NCI-H69 (cell line): ENCODE measurements around the gene C1orf185.
"Not testable (repeated sequence)": the region's sequence is repeated elsewhere in the genome, so short reads cannot be mapped to it uniquely, and the experiment has no call there.

ENCODE experiments used
- DNase-seq: peaks from one replicate; lab custom pipeline; 2025; lab: John Stamatoyannopoulos, UW

C1orf185 gene

DNA sequence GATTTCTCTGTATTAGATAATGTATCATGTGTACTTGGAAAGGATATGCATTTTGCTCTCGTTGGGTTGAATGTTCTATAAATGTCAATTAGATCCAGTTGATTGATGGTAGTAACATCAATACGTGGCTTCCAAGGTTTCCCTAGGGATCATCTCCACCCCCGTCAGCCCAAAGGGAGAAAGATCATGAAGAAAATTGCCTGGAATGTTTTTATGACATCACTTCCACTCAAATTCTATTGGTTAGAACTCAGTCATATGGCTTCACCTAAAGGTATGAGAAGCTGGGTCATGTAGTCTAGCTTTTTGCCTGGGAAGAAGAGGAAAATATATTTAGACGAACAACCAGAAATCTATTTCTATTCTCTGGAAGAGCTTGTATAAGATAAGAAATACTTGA, at the start of gene C1orf185:
Gene C1orf185, plus strand, starts transcription at position 253 of the 400 bp plus-strand sequence. Its CDS starts 6 bp downstream, at position 259.
- peak; percentile 10 for DNase-seq

DNA sequence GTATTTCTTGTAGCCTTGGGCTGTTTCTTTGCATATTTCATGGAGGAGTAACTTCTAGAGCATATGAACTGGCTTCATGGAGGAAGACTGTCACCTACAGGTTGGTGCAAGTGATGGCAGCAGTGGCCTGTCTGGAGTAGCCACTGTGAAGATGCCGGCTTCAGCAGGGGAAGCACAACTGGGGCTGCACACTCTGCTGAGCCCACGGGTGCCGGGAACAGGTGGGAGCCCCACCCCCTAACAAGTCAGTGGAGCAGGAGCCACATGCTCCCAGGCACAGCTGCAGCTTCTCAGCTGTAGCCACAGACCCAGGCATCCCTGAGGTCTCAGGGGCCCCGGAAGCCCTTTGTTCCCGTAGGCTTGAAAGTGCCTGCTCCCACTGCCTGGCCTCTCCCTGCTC, 43.2 kb upstream of the C1orf185 start:
- DNase-seq: peak; percentile 15

GRCh38 chr1:51061231-51061918, 40.7 kb upstream of the C1orf185 start:
- no peak for DNase-seq

- DNase-seq: no peak
These were observed 38.9 kb upstream of the C1orf185 start for GRCh38 chr1:51063121-51063520.

DNA sequence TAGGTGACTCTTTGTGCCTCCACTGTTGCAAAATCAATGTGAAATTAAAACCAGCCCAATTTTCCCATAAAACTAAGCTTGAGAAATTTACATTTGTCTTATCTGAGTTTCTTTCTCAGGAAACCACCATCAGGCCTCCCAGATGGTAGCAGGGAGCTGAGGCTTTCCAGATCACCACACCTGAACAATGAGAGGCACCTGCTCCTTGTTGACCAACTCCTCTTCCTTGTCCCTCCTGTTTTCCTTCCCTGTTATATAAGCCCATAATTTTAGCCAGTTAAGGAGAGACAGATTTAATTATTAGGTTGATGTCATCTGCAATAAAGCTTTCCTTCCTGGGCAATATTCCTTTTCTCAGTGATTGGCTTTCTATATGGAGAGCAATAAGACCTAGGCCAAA, 32.0 kb upstream of the C1orf185 start:
- DNase-seq: peak; percentile 89

DNA sequence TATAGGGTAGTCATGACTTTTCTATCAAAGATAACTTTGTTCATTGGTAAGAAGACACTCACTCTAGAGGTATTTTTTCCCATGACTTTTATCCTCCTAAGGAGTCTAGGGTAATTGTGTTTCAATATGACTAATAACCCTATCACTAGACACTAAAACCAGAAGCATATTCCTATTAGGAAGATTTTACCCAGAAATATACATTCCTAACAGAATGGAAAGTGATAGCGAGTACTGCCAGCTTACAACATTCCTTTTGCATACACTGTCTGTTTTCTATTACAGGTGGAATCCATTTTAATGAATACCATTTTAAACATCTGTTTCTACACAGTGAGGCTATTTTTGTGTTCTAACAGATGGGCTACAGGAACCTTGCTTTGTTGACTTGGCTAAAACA, 31.4 kb upstream of the C1orf185 start:
- DNase-seq: no peak

- DNase-seq: no peak
These were observed 30.6 kb upstream of the C1orf185 start for GRCh38 chr1:51071291-51072042.

DNA sequence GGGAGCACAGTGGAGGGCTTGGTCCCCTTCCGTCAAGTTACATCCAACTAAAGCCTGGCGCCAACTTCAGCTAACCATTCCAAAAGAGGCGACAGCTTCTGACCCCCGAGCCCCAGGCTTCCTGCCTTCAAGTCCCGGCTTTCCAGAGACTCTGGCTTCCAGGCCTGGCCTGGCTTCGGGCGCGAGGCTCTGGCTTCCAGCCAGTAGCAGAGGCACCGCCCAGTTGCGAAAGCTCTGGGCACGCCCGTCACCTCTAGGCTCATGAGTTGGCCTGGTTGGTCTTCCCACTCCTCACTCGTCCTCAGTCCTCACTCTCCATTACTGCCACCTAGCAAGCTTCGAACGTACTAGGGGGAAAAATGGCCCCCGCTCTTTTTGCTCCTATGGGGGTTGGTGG, 30.0 kb upstream of the C1orf185 start:
- DNase-seq: no peak

- DNase-seq: no peak
These were observed 29.4 kb upstream of the C1orf185 start for GRCh38 chr1:51072651-51073050.

DNA sequence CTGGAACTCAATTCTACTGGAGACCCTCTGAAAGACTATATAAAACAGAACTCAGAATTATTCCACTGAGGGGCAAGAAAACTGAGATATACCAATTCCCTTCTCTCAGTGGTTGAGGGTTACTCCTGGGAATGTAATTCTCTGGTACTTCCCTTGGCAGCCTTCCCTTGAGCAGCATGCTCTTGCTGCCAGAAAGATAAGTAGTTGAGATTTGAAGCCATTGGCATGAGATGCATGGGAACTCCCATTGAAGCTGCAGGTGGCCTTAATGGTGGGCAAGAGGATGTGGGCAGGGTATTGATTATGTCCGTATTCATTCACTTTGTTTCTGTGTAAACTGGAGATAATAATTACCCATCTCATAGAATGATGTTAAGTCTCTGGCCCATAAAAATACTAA, 28.6 kb upstream of the C1orf185 start:
- peak; percentile 20 for DNase-seq

GRCh38 chr1:51086496-51087271, 15.3 kb upstream of the C1orf185 start:
- peak; percentile 6 for DNase-seq

GRCh38 chr1:51088474-51088873, 13.6 kb upstream of the C1orf185 start:
- DNase-seq: peak; percentile 14

- no peak for DNase-seq
These were observed 8.4 kb upstream of the C1orf185 start for GRCh38 chr1:51093581-51093980.

GRCh38 chr1:51097171-51097570, 4.9 kb upstream of the C1orf185 start:
- DNase-seq: no peak

DNA sequence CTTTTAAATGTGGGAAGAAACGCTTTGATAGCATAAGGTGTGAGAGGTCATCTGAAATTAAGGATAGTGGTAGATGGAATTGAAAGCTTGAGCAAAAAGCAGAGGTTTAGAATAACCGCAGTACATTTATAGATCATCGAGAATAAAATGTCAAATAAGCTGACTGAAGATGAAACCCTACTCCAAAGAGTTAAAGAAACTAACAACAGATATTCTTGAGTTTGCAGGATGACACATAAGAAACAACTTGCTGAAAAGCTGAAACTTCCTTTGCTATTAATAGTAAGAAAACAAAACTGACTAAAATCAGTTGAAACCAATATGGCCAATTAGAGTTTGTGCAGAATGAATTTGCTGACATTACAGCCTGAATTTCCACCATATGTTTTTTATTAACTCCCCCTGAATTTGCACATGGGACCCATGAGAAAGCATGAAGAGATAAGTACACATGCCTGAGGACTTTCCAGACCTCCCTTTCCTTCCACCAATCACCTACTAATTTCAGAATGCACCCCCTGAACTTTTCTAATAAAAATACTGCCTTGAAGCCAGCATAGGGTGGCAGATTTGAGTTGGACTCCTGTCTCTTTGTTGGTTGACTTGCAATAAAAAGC, 1.7 kb upstream of the C1orf185 start:
- no peak for DNase-seq

GRCh38 chr1:51114137-51114536, 12.1 kb downstream of the C1orf185 start:
- no peak for DNase-seq

DNA sequence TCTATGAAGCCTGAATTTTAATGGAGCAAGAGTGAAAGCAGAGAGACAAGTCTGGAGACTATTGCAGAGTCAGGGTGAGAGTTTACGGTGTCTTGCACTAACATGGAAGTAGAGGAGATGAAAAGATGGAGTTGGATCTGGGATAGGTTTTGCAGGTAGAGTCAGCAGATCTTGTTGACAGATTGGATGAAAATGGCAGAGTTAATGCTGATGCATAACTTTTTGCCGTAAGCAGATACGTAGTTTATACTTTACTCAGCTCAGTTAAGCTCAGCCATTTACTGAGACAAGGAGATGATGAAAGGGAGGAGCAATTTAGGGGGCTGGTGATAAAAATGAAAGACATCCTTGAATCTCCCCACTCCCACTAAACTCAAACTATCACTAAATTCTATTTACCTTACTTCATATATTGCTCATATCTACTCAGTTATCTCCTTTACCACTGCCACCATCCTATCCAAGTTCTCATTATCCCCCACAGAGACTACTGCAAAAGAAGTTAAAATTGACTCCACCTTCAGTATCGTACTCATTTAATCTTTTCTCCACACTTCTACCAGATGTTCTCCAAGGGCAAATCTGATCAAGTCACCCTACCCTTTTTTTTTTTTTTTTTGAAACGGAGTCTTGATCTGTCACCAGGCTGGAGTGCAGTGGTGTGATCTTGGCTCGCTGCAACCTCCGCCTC, 13.8 kb downstream of the C1orf185 start:
- DNase-seq: no peak

DNA sequence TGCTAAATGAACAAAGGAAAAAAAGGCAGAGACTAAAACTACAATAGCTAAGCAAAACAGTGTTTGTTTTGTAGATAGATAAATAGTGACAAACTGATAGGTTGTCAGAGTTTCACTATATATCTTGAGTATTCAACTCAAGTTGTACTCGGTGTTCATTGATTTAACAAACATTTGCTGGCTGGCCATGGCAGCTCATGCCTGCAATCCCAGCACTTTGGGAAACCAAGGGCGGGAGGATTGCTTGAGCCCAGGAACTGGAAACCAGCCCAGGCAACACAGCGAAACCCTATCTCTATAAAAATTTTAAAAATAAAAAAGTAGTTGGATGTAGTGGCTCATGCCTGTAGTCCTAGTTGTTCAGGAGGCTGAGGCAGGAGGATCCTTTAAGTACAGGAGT, 17.3 kb downstream of the C1orf185 start:
- DNase-seq: no peak

DNA sequence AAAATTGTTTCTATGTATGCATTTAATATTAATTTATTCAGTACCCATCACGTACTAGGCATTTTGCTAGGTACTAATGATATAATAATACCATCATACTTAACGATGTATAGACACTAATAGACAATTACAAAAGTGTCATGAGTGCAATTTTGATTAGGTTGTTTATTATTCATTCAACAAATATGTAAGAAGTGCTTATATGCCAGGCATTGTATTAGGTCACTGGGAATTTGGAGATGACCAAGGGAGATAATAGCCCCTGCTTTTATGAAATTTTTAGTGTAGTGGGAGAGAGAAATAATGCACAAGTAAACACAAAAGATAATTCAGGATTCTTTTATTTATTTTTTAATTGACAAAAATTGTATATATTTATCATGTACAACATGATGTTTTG, 18.6 kb downstream of the C1orf185 start:
- DNase-seq: no peak

GRCh38 chr1:51127152-51127551, 25.1 kb downstream of the C1orf185 start:
- DNase-seq: not testable (repeated sequence)

- DNase-seq: no peak
These were observed 29.2 kb downstream of the C1orf185 start for GRCh38 chr1:51131185-51131584.

- DNase-seq: no peak
These were observed 31.0 kb downstream of the C1orf185 start for GRCh38 chr1:51133045-51133444.
